GM10266 (cell line): ENCODE data around the gene RFX8.
"Not testable (repeated sequence)": the region's sequence is repeated elsewhere in the genome, so short reads cannot be mapped to it uniquely, and the experiment has no call there.

Experiments used
- DNase-seq: peaks from one replicate; pipeline ENCODE4 v3.0.0; 2012; ENCODE audit errors: extremely low spot score
- CTCF ChIP-seq: IDR thresholded peaks from 2 replicates; pipeline ENCODE4 v1.5.1; 2012; ENCODE audit warnings: mild to moderate bottlenecking, low read depth; ENCODE audit not compliant: control insufficient read depth, insufficient read depth; ENCODE audit errors: missing control alignments

Gene RFX8

GRCh38 chr2:101463911-101464641 is 10.8 kb downstream of the RFX8 start:
- no peak for TF ChIP-seq CTCF
- peak; percentile 5 for DNase-seq

GRCh38 chr2:101463421-101463820 is 11.5 kb downstream of the RFX8 start:
- TF ChIP-seq CTCF = no peak
- no peak for DNase-seq

- no peak for TF ChIP-seq CTCF
- DNase-seq = no peak
These were observed 13.5 kb downstream of the RFX8 start for GRCh38 chr2:101461381-101461780.

GRCh38 chr2:101454408-101454807 is 20.5 kb downstream of the RFX8 start:
- not testable (repeated sequence) for DNase-seq

GRCh38 chr2:101450965-101451364 is 23.9 kb downstream of the RFX8 start:
- no peak for DNase-seq
- TF ChIP-seq CTCF = no peak

- no peak for TF ChIP-seq CTCF
- DNase-seq = no peak
These were observed 28.0 kb downstream of the RFX8 start for GRCh38 chr2:101446869-101447268.

GRCh38 chr2:101442667-101443061 is 32.2 kb downstream of the RFX8 start:
- DNase-seq = no peak
- TF ChIP-seq CTCF = no peak
